Subcutaneous abdominal adipose tissue (tissue), 5 donors: ENCODE results near the gene MEIS1.
"Not testable (repeated sequence)": the region's sequence is repeated elsewhere in the genome, so short reads cannot be mapped to it uniquely, and the experiment has no call there.

Experiments
- H3K27ac ChIP-seq: one replicate; pipeline ENCODE4 v1.7.0; 2013; ENCODE audit warnings: low read depth, mild to moderate bottlenecking, inconsistent platforms, low read length, moderate library complexity
- H3K27me3 ChIP-seq, 5 donors: one replicate each; pipeline ENCODE4 v1.7.0; 2013; ENCODE audit warnings: low read length in 5 of 5, inconsistent platforms in 1 of 5; ENCODE audit not compliant: control insufficient read depth in 5 of 5, insufficient read depth in 4 of 5
- H3K36me3 ChIP-seq, 5 donors: one replicate each; pipeline ENCODE4 v1.7.0; 2013; ENCODE audit warnings: low read length in 5 of 5; ENCODE audit not compliant: control insufficient read depth in 5 of 5, insufficient read depth in 5 of 5
- H3K4me1 ChIP-seq, 5 donors: one replicate each; pipeline ENCODE4 v1.7.0; 2013; ENCODE audit warnings: low read length in 5 of 5, mild to moderate bottlenecking in 3 of 5, moderate library complexity in 1 of 5; ENCODE audit not compliant: control insufficient read depth in 5 of 5, insufficient read depth in 5 of 5
- H3K4me3 ChIP-seq, 5 donors: one replicate each; pipeline ENCODE4 v1.7.0; 2013; ENCODE audit warnings: low read length in 5 of 5, low read depth in 1 of 5
- H3K9ac ChIP-seq, 5 donors: one replicate each; pipeline ENCODE4 v1.7.0; 2013; ENCODE audit warnings: low read length in 5 of 5, mild to moderate bottlenecking in 4 of 5, moderate library complexity in 3 of 5
- H3K9me3 ChIP-seq, 5 donors: one replicate each; pipeline ENCODE4 v1.7.0; 2013; ENCODE audit warnings: low read length in 5 of 5; ENCODE audit not compliant: control insufficient read depth in 5 of 5
- donor health status: healthy.
- donor health status: healthy.
- donor health status: healthy.
- donor health status: healthy.
- donor health status: healthy.

MEIS1 gene

GRCh38 chr2:66481100-66481549 lies 46.2 kb downstream of the MEIS1 start:
- peaks cover 0 to 15% (median 0%) of the 10 kb centered on the region in 5 donors for H3K36me3 ChIP-seq
- no peak overlapping the region for H3K9ac ChIP-seq
- H3K9me3 ChIP-seq = no peaks in the 10 kb centered on the region
- H3K4me1 ChIP-seq = peaks cover 0 to 9% (median 4%) of the 10 kb centered on the region in 5 donors
- H3K27me3 ChIP-seq = no peaks in the 10 kb centered on the region
- no peak overlapping the region for H3K4me3 ChIP-seq
- no peak overlapping the region for H3K27ac ChIP-seq

GRCh38 chr2:66485252-66485651 lies 50.3 kb downstream of the MEIS1 start:
- not testable (repeated sequence) for H3K9ac ChIP-seq, H3K36me3 ChIP-seq, H3K27me3 ChIP-seq, H3K9me3 ChIP-seq, H3K4me3 ChIP-seq, H3K4me1 ChIP-seq, H3K27ac ChIP-seq

DNA sequence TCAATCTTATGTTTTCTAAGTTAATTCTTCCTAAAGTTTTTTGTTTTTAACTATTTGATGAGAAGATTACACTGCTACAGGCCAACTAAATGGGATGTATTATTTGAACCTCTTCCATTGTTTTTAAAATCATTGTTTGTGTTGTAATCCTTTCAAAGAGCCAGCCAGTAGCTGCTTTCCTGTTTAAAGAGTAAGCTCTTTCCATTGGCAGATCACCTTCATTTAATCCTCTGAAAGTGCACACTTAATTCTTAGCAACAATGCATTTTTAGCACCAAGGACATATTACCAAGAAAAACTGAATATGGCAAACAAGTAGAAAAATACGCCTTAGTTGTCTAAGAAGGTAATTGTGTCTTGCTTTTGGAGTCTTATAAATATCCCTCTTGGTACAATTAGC lies 54.0 kb downstream of the MEIS1 start:
- peaks cover 0 to 8% (median 0%) of the 10 kb centered on the region in 5 donors for H3K4me1 ChIP-seq
- H3K4me3 ChIP-seq = no peak overlapping the region
- no peaks in the 10 kb centered on the region for H3K27me3 ChIP-seq
- H3K9ac ChIP-seq = no peak overlapping the region
- H3K36me3 ChIP-seq = peaks cover 0 to 3% (median 0%) of the 10 kb centered on the region in 5 donors
- H3K27ac ChIP-seq = no peak overlapping the region
- H3K9me3 ChIP-seq = no peaks in the 10 kb centered on the region

DNA sequence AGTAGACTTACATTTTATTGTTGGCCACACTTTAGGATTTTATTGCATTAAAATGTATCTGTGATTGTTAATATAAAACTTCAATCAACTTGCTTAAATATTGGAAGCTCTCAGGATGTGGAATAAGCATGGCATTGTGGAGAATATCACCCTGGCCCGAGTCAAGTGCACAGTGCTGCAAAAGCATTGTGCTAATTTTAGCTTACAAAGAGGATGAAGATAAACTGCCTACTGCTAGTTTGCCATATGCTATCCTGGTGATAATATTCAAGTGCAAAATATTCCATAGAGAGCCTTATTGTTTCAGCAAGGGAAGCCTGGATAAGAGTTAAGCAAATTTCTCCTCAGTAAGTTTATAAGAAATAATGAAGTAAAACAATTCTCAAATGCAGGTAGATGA lies 54.5 kb downstream of the MEIS1 start:
- Histone ChIP-seq H3K4me1 (peaks cover 0 to 8% (median under 1%) of the 10 kb centered on the region in 5 donors), H3K4me3 (no peak overlapping the region), H3K9ac (no peak overlapping the region), H3K27me3 (no peaks in the 10 kb centered on the region), H3K27ac (no peak overlapping the region), H3K9me3 (no peaks in the 10 kb centered on the region), H3K36me3 (peaks cover 0 to 3% (median 0%) of the 10 kb centered on the region in 5 donors)

- no peaks in the 10 kb centered on the region for H3K9me3 ChIP-seq
- no peak overlapping the region for H3K4me3 ChIP-seq
- peaks cover 2 to 18% (median 10%) of the 10 kb centered on the region in 5 donors for H3K4me1 ChIP-seq
- H3K36me3 ChIP-seq = peaks cover 0 to 3% (median 0%) of the 10 kb centered on the region in 5 donors
- H3K27me3 ChIP-seq = no peaks in the 10 kb centered on the region
- no peak overlapping the region for H3K9ac ChIP-seq
- H3K27ac ChIP-seq = no peak overlapping the region
Measured at GRCh38 chr2:66490588-66491001, 55.7 kb downstream of the MEIS1 start.

DNA sequence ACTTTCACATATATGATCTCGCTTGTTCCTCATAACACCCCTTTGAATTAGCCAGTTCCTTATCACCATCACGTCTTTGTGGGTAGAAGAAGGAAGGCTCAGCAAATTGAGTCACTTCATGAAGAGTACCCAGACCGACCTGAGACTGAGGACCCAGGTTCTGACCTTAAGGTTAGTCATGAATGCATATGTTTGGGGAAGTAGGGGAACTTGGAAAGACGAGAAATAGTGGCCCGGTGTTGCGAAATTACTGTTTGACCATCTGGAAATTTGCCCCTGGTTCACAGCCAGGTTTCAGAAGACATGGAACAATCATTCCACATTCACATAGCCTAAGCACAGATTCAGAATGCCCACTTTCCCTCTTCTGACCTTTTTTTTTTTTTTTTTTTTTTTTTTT lies 59.8 kb downstream of the MEIS1 start:
- H3K9ac ChIP-seq = no peak overlapping the region
- H3K9me3 ChIP-seq = no peaks in the 10 kb centered on the region
- peak overlapping the region; percentile 35 for H3K27ac ChIP-seq
- no peaks in the 10 kb centered on the region for H3K27me3 ChIP-seq
- no peak overlapping the region for H3K4me3 ChIP-seq
- H3K4me1 ChIP-seq = peaks cover 2 to 33% (median 24%) of the 10 kb centered on the region in 5 donors
- H3K36me3 ChIP-seq = peaks cover 0 to 3% (median 0%) of the 10 kb centered on the region in 5 donors

DNA sequence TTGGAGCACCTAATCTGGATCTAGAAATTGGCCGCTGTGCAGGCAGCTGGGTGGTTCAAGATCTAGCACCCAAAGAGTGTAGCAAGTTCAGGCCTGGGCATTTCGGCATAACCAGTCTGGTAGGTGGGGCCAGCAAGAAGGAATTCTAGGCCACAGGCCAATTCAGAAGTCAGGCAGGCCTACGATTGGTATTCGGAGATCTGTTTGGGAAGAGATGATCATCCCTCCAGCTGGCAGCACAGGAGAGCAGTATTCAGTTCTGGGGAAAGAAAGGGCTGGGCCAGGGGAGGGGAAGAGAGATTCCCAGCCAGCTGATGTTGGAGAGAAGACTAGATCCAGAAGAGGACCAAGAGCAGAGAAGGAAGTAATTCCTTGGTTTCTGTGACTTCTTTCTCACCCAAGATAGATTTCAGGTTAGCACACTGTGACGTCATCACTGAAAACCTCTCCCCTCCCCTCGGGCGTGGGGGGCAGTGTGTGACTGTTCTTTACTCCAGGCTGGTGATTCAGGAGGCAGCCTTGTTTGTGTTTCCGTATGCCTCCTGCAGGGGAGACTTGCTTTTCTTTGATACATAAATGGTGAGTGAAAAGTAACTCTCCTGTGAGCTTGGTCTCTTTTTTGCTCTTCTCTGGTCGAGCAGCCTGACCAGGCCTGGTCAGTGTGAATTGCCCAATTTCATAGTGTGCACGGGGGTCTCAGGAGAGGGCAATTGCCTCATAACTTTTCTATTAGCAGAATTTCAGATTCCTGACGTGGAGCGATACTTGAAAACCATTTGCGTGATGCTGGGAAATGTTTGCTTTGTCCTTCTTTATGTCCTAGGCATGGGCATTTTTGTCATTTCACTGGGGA lies 61.1 kb downstream of the MEIS1 start:
- H3K4me1 ChIP-seq = peaks cover 2 to 32% (median 24%) of the 10 kb centered on the region in 5 donors
- peak overlapping the region; percentile 74 for H3K27ac ChIP-seq

DNA sequence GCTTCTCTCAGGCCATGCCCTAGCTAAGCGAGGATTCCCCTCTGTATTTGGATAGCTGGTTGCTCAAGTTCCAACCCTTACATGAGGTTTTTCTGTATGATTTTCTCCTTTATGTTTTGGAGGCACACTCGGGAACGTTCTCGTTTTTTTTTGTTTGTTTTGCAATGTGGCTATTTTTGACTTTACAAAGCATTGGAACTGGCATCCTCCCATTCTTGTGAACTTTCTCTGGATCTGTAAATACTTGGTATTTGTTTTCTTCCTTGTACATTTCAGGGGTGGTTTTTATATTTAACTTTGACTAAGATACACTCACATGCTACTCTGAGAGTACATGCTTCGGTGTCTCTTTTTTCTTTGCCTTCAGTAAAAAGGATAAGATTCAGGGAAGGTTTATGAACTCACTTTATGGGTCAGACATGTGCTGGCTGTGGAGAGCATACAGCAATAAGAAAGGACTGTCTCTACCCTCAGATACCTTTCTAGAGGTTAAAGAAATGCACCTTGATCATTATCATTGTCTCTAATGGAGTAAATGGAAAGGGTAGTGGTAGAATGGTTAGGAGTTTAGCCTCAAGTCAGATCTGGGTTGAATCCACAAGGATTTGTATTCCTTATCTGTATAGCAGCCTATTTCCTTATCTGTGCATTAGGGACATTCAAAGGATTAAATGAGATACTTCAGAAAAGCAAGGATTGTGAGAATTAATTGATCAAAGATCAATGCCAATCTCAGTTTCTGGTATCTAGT lies 61.9 kb downstream of the MEIS1 start:
- Histone ChIP-seq H3K4me1 (peaks cover 2 to 26% (median 24%) of the 10 kb centered on the region in 5 donors), H3K27ac (peak overlapping the region; percentile 74), H3K36me3 (peaks cover 0 to 3% (median 0%) of the 10 kb centered on the region in 5 donors), H3K4me3 (no peak overlapping the region), H3K9ac (peak overlapping the region in 1 of 5 donors; percentile 15), H3K27me3 (no peaks in the 10 kb centered on the region), H3K9me3 (no peaks in the 10 kb centered on the region)

More for the DNA sequence above, 61.1 kb downstream of the MEIS1 start:
- Histone ChIP-seq H3K27me3 (no peaks in the 10 kb centered on the region), H3K4me3 (no peak overlapping the region), H3K36me3 (peaks cover 0 to 3% (median 0%) of the 10 kb centered on the region in 5 donors), H3K9me3 (no peaks in the 10 kb centered on the region), H3K9ac (peak overlapping the region in 1 of 5 donors; percentile 15)

GRCh38 chr2:66497431-66498288 lies 62.7 kb downstream of the MEIS1 start:
- H3K9ac ChIP-seq = no peak overlapping the region
- H3K36me3 ChIP-seq = no peaks in the 10 kb centered on the region
- H3K27ac ChIP-seq = peak overlapping the region; percentile 74
- no peaks in the 10 kb centered on the region for H3K27me3 ChIP-seq
- H3K4me1 ChIP-seq = peaks cover 2 to 26% (median 24%) of the 10 kb centered on the region in 5 donors
- no peak overlapping the region for H3K4me3 ChIP-seq
- no peaks in the 10 kb centered on the region for H3K9me3 ChIP-seq
